Measurements from ENCODE around the gene ZNF202. TPM values are rescaled to one million over a fixed set of nuclear protein-coding genes. Genes with fewer than 3 reads are reported as not detected.

Gene ZNF202
- total RNA-seq, 1 donor from 2014 or later: 27.5 TPM

Other genes with a start within 250 kb of the ZNF202 start
- not detected in 2 replicates for gene SCN3B, start 87.0 kb downstream of the ZNF202 start, total RNA-seq
- not detected in 2 replicates for gene OR6X1, start 12.9 kb upstream of the ZNF202 start, total RNA-seq
- gene OR6M1, start 64.7 kb upstream of the ZNF202 start, total RNA-seq: not detected in 2 replicates
- gene TMEM225, start 144.0 kb upstream of the ZNF202 start, total RNA-seq: not detected in 2 replicates
- gene OR8D4, start 160.5 kb upstream of the ZNF202 start, total RNA-seq: not detected in 2 replicates
- not detected in 2 replicates for gene OR4D5, start 198.0 kb upstream of the ZNF202 start, total RNA-seq
- gene OR6T1, start 202.2 kb upstream of the ZNF202 start, total RNA-seq: not detected in 2 replicates
- gene OR10S1, start 236.1 kb upstream of the ZNF202 start, total RNA-seq: not detected in 2 replicates